NCI-H446 (cell line): ENCODE data around the gene RGS6.

Experiments used
- DNase-seq, 2 experiments: peaks; one replicate each; lab custom pipeline; 2025; lab: John Stamatoyannopoulos, UW

The RGS6 gene

GRCh38 chr14:71947947-71948500 lies 15.8 kb downstream of the RGS6 start:
- DNase-seq: no peak

GRCh38 chr14:71952381-71953363 lies 20.4 kb downstream of the RGS6 start:
- DNase-seq: no peak

- no peak for DNase-seq
Measured at GRCh38 chr14:71956920-71957563, 24.8 kb downstream of the RGS6 start.

GRCh38 chr14:71959055-71959454 lies 26.8 kb downstream of the RGS6 start:
- DNase-seq: no peak

GRCh38 chr14:71960494-71961353 lies 28.5 kb downstream of the RGS6 start:
- no peak for DNase-seq

- DNase-seq: no peak
Measured at GRCh38 chr14:71961972-71962371, 29.7 kb downstream of the RGS6 start.

GRCh38 chr14:71964716-71965115 lies 32.5 kb downstream of the RGS6 start:
- DNase-seq: no peak

- DNase-seq: no peak
Measured at GRCh38 chr14:71966528-71966927, 34.3 kb downstream of the RGS6 start.

- DNase-seq: no peak
Measured at GRCh38 chr14:71967704-71968103, 35.5 kb downstream of the RGS6 start.

GRCh38 chr14:71970272-71970671 lies 38.0 kb downstream of the RGS6 start:
- DNase-seq: no peak

- no peak for DNase-seq
Measured at GRCh38 chr14:71985538-71986189, 53.4 kb downstream of the RGS6 start.

- DNase-seq: no peak
Measured at GRCh38 chr14:71988476-71988875, 56.2 kb downstream of the RGS6 start.

GRCh38 chr14:71988939-71989338 lies 56.7 kb downstream of the RGS6 start:
- DNase-seq: no peak

- DNase-seq: no peak
Measured at GRCh38 chr14:71994416-71994815, 62.2 kb downstream of the RGS6 start.

- DNase-seq: no peak
Measured at GRCh38 chr14:71995741-71996140, 63.5 kb downstream of the RGS6 start.

- DNase-seq: no peak
Measured at GRCh38 chr14:71996610-71997009, 64.4 kb downstream of the RGS6 start.

GRCh38 chr14:72000907-72001306 lies 68.7 kb downstream of the RGS6 start:
- DNase-seq: no peak

GRCh38 chr14:72002731-72003130 lies 70.5 kb downstream of the RGS6 start:
- DNase-seq: no peak

- DNase-seq: no peak
Measured at GRCh38 chr14:72008666-72009065, 76.4 kb downstream of the RGS6 start.

GRCh38 chr14:72010474-72010873 lies 78.2 kb downstream of the RGS6 start:
- no peak for DNase-seq

- DNase-seq: no peak
Measured at GRCh38 chr14:72013721-72014345, 81.6 kb downstream of the RGS6 start.
